GM18868 (cell line): ENCODE data around the gene WASL.
"Not testable (repeated sequence)": the region's sequence is repeated elsewhere in the genome, so short reads cannot be mapped to it uniquely, and the experiment has no call there.

ENCODE experiments used
- ATAC-seq: cut with Tn5 transposase; IDR thresholded peaks from one replicate; pipeline ENCODE4 v1.9.1; 2021; ENCODE audit warnings: mild to moderate bottlenecking, moderate library complexity; ENCODE audit not compliant: unreplicated experiment

Gene WASL

GRCh38 chr7:123748734-123749536 lies at the start of gene WASL:
Gene WASL (minus strand): TSS chr7:123749003. CDS start chr7:123748734, 269 bp downstream.
- ATAC-seq = peak; percentile 73

GRCh38 chr7:123797673-123798531 lies 49.1 kb upstream of the WASL start:
- peak; percentile 56 for ATAC-seq

- no peak for ATAC-seq
Measured at GRCh38 chr7:123796568-123796967, 47.8 kb upstream of the WASL start.

- ATAC-seq = no peak
Measured at GRCh38 chr7:123795917-123796316, 47.1 kb upstream of the WASL start.

GRCh38 chr7:123795116-123795515 lies 46.3 kb upstream of the WASL start:
- not testable (repeated sequence) for ATAC-seq

- ATAC-seq = peak; percentile 73
Measured at GRCh38 chr7:123792547-123792946, 43.7 kb upstream of the WASL start.

GRCh38 chr7:123791001-123791400 lies 42.2 kb upstream of the WASL start:
- no peak for ATAC-seq

GRCh38 chr7:123789817-123790216 lies 41.0 kb upstream of the WASL start:
- no peak for ATAC-seq

GRCh38 chr7:123789206-123789784 lies 40.5 kb upstream of the WASL start:
- ATAC-seq = no peak

GRCh38 chr7:123788584-123788983 lies 39.8 kb upstream of the WASL start:
- no peak for ATAC-seq

GRCh38 chr7:123787220-123788007 lies 38.6 kb upstream of the WASL start:
- ATAC-seq = no peak

GRCh38 chr7:123784263-123784662 lies 35.5 kb upstream of the WASL start:
- ATAC-seq = no peak

- ATAC-seq = no peak
Measured at GRCh38 chr7:123783820-123784219, 35.0 kb upstream of the WASL start.

- ATAC-seq = no peak
Measured at GRCh38 chr7:123782071-123782798, 33.4 kb upstream of the WASL start.

- not testable (repeated sequence) for ATAC-seq
Measured at GRCh38 chr7:123780472-123780871, 31.7 kb upstream of the WASL start.

- no peak for ATAC-seq
Measured at GRCh38 chr7:123774496-123774895, 25.7 kb upstream of the WASL start.

GRCh38 chr7:123773481-123773880 lies 24.7 kb upstream of the WASL start:
- ATAC-seq = no peak

GRCh38 chr7:123772652-123773051 lies 23.8 kb upstream of the WASL start:
- no peak for ATAC-seq

- no peak for ATAC-seq
Measured at GRCh38 chr7:123771846-123772245, 23.0 kb upstream of the WASL start.

GRCh38 chr7:123771256-123771655 lies 22.5 kb upstream of the WASL start:
- ATAC-seq = no peak
